ENCODE data around the gene OR2A5.
"Not testable (repeated sequence)": the region's sequence is repeated elsewhere in the genome, so short reads cannot be mapped to it uniquely, and the experiment has no call there.

Gene OR2A5

GRCh38 chr7:144036302-144036885 is 12.4 kb upstream of the OR2A5 start:
- DNase-seq: no peak

GRCh38 chr7:144037414-144038035 is 11.2 kb upstream of the OR2A5 start:
- DNase-seq: no peak

GRCh38 chr7:144038887-144039286 is 9.9 kb upstream of the OR2A5 start:
- DNase-seq: no peak

- no peak for DNase-seq
Observed at GRCh38 chr7:144049491-144049890, 743 bp downstream of the OR2A5 start.

GRCh38 chr7:144050093-144050492 is 1.3 kb downstream of the OR2A5 start:
- no peak for DNase-seq

- DNase-seq: not testable (repeated sequence)
Observed at GRCh38 chr7:144050884-144051283, 2.1 kb downstream of the OR2A5 start.

GRCh38 chr7:144057954-144058353 is 9.2 kb downstream of the OR2A5 start:
- DNase-seq: no peak

GRCh38 chr7:144063710-144064109 is 15.0 kb downstream of the OR2A5 start:
- DNase-seq: no peak

GRCh38 chr7:144069511-144069910 is 20.8 kb downstream of the OR2A5 start, which contains the start of gene OR2A25:
TSS of gene OR2A25 (plus strand) at chr7:144069811. CDS start at chr7:144074220, 4,409 bp downstream.
- no peak for DNase-seq

GRCh38 chr7:144069953-144070352 is 21.2 kb downstream of the OR2A5 start:
- no peak for DNase-seq

- no peak for DNase-seq
Observed at GRCh38 chr7:144074374-144074773, 25.6 kb downstream of the OR2A5 start.

- no peak for DNase-seq
Observed at GRCh38 chr7:144085978-144086377, 37.2 kb downstream of the OR2A5 start, which contains the start of gene OR2A12. TSS of gene OR2A12 (plus strand) at chr7:144086278. CDS start at chr7:144095108, 8,830 bp downstream.

GRCh38 chr7:144086730-144087129 is 38.0 kb downstream of the OR2A5 start:
- no peak for DNase-seq

- no peak for DNase-seq
Observed at GRCh38 chr7:144087230-144087629, 38.5 kb downstream of the OR2A5 start.

- DNase-seq: no peak
Observed at GRCh38 chr7:144090667-144091066, 41.9 kb downstream of the OR2A5 start.

GRCh38 chr7:144098776-144099175 is 50.0 kb downstream of the OR2A5 start:
- DNase-seq: no peak

GRCh38 chr7:144100607-144101006 is 51.9 kb downstream of the OR2A5 start:
- no peak for DNase-seq

- no peak for DNase-seq
Observed at GRCh38 chr7:144102041-144102440, 53.3 kb downstream of the OR2A5 start.

- DNase-seq: no peak
Observed at GRCh38 chr7:144105211-144105610, 56.5 kb downstream of the OR2A5 start.
